H1 (cell line): ENCODE results near the gene ISX. TPM values are rescaled to one million over a fixed set of nuclear protein-coding genes. Genes with fewer than 3 reads are reported as not detected.

Experiments used
- SIX5 ChIP-seq: IDR thresholded peaks from 2 replicates; pipeline ENCODE4 v1.6.1; 2011; ENCODE audit warnings: mild to moderate bottlenecking, low read depth, low read length
- polyA plus RNA-seq, 7 experiments: library from polyadenylated mRNA; depleted of rRNA in 3 of 7; stranded (reverse) in 5 of 7; unstranded in 2 of 7; fragments of >200 nt in 5 of 7; fragments of 200-250 nt in 2 of 7; gene quantifications; 1 replicate in 5 of 7; 2 replicates in 1 of 7; 4 replicates in 1 of 7; pipeline versions ENCODE4 v1.2.1 to v1.2.3, GENCODE V29; 2011 to 2013; ENCODE audit warnings: missing spikeins in 2 of 7, mixed read lengths in 2 of 7
- total RNA-seq: library from RNA; stranded (reverse); fragmentation: NEBNext Ultra II Directional; extraction: Animal tissue kit (Norgen Biotek cat#: 25700); gene quantifications from 2 replicates; pipeline ENCODE4 v1.2.1, GENCODE V29; 2021

Gene ISX
- total and polyA plus RNA-seq, 2 of the 8 experiments (the other 6 are each of a cell fraction or from before 2014, with no cell fraction given): not detected

DNA sequence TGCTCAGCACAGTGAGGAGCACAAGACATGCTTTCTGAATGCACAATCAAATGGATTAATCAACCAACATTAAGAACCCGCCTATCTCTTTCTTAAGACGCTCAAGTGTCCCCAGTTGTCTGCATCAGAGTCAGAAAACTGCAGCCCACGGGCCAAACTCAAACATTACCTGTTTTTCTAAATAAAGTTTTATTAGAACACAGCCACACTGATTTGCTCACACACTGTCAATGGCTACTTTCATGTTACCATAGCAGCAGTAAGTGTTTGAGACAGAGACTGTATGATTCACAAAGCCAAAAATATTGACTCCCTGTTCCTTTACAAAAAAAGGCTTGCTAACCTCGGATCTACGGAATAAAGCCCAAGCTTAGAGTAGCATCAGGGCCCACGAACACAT lies 49.0 kb upstream of the ISX start (continued):
- TF ChIP-seq SIX5: no peak
